CD4-positive, alpha-beta T cell (primary cell): Measurements from ENCODE around the gene LMO7. TPM values are rescaled to one million over a fixed set of nuclear protein-coding genes. Genes with fewer than 3 reads are reported as not detected.

ENCODE experiments used
- ATAC-seq: fragments of 200-7000 bp; cut with Tn5 transposase; one replicate; pipeline ENCODE4 v1.10.0; 2022; ENCODE audit warnings: mild to moderate bottlenecking; ENCODE audit not compliant: poor library complexity
- CTCF ChIA-PET: fragments of 350-600 bp; sonication (Branson Sonifier 250); formaldehyde crosslinking; loops from one replicate; lab custom pipeline; 2021; ENCODE audit warnings: antibody characterized with exemption, inconsistent platforms; lab: Charles Lee
- POLR2A ChIA-PET: fragments of 350-600 bp; sonication (Branson Sonifier 250); formaldehyde crosslinking; loops from one replicate; lab custom pipeline; 2021; ENCODE audit warnings: antibody characterized with exemption, inconsistent platforms; lab: Charles Lee
- DNase-seq, 14 experiments: peaks; one replicate each; pipeline ENCODE4 v3.0.0-alpha.2; 2013 to 2020; ENCODE audit warnings: mixed read lengths in 2 of 14
- H3K27ac ChIP-seq, 2 donors: one replicate each; pipeline versions ENCODE4 v1.5.1 to v1.7.0; 2013; ENCODE audit warnings: low read length in 2 of 2, low read depth in 1 of 2, mild to moderate bottlenecking in 1 of 2
- H3K27me3 ChIP-seq, 2 experiments: 1 replicate in 1 of 2; 2 replicates in 1 of 2; pipeline versions ENCODE4 v1.6.1 to v1.7.0; 2013; ENCODE audit warnings: low read length in 2 of 2, control low read depth in 1 of 2, mild to moderate bottlenecking in 1 of 2, moderate library complexity in 1 of 2; ENCODE audit not compliant: insufficient read depth in 2 of 2, control insufficient read depth in 1 of 2
- H3K36me3 ChIP-seq: one replicate; pipeline ENCODE4 v1.6.1; 2013; ENCODE audit warnings: low read length, control low read depth; ENCODE audit not compliant: insufficient read depth
- H3K4me1 ChIP-seq: one replicate; pipeline ENCODE4 v1.6.1; 2013; ENCODE audit warnings: low read length, control low read depth; ENCODE audit not compliant: insufficient read depth
- H3K4me3 ChIP-seq: one replicate; pipeline ENCODE4 v1.5.1; 2013; ENCODE audit warnings: mild to moderate bottlenecking, low read length, moderate library complexity
- H3K9me3 ChIP-seq, 2 experiments: 1 replicate in 1 of 2; 2 replicates in 1 of 2; pipeline versions ENCODE4 v1.6.1 to v1.7.0; 2013; ENCODE audit warnings: low read length in 2 of 2, mild to moderate bottlenecking in 2 of 2, control low read depth in 1 of 2, moderate library complexity in 1 of 2; ENCODE audit not compliant: control insufficient read depth in 1 of 2, insufficient read depth in 1 of 2
- H3K27ac Mint-ChIP-seq: one replicate; pipeline ENCODE4 v1.8.0; 2020; ENCODE audit warnings: mixed read lengths
- H3K27me3 Mint-ChIP-seq: one replicate; pipeline ENCODE4 v1.8.0; 2021; ENCODE audit warnings: mixed read lengths
- H3K36me3 Mint-ChIP-seq: one replicate; pipeline ENCODE4 v1.8.0; 2021; ENCODE audit warnings: low read depth, mixed read lengths
- H3K4me1 Mint-ChIP-seq: one replicate; pipeline ENCODE4 v1.8.0; 2021; ENCODE audit warnings: low read depth, mixed read lengths
- H3K4me3 Mint-ChIP-seq: one replicate; pipeline ENCODE4 v1.8.0; 2020; ENCODE audit warnings: mild to moderate bottlenecking, mixed read lengths
- H3K9me3 Mint-ChIP-seq: one replicate; pipeline ENCODE4 v1.8.0; 2020; ENCODE audit warnings: mixed read lengths
- intact Hi-C, 2 experiments: fragments of 100-400 bp; cut with DNase I in 1 of 2; cut with micrococcal nuclease in 1 of 2; formaldehyde crosslinking; loops; one replicate each; pipeline versions ENCODE4 v1.15.1 to v1.9.0; 2023 to 2025; cut with DNase I, micrococcal nuclease
- total RNA-seq, 174 experiments: library from RNA in 2 of 174; stranded (reverse) in 2 of 174; gene quantifications; one replicate each; pipeline ENCODE4 v1.2.3 and lab custom pipeline; 2021 to 2026
- TF ChIP-seq, protein P1 (sequence below): fragments of 200-600 bp; IDR thresholded peaks from one replicate; pipeline ENCODE4 v1.8.0; 2022; ENCODE audit warnings: antibody characterized with exemption, mild to moderate bottlenecking

The LMO7 gene
- total RNA-seq, 2 experiments from 2014 or later: 35.2 to 36.3 TPM

DNA sequence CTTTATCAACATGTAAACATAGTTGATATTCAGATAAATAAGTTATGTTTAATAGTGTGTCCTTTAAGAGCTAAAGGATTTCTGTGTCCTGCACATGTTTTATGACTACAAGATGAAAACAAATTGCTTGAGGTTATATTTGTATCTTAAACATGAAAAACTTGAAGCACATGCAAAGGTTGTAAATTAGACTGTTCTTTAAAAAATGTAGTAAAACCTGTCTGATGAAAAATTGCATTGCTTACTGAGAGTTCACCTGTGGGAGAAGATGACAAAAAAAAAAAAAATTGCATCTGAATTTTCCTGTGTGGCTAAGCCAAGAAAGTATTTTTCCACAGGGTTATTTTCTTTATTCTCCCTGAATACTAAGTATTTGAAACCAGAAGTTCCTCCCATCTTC is 25.7 kb upstream of the LMO7 start:
- no peak overlapping the region for H3K27ac ChIP-seq
- CTCF ChIA-PET: no interaction called here
- TF ChIP-seq, protein P1, sequence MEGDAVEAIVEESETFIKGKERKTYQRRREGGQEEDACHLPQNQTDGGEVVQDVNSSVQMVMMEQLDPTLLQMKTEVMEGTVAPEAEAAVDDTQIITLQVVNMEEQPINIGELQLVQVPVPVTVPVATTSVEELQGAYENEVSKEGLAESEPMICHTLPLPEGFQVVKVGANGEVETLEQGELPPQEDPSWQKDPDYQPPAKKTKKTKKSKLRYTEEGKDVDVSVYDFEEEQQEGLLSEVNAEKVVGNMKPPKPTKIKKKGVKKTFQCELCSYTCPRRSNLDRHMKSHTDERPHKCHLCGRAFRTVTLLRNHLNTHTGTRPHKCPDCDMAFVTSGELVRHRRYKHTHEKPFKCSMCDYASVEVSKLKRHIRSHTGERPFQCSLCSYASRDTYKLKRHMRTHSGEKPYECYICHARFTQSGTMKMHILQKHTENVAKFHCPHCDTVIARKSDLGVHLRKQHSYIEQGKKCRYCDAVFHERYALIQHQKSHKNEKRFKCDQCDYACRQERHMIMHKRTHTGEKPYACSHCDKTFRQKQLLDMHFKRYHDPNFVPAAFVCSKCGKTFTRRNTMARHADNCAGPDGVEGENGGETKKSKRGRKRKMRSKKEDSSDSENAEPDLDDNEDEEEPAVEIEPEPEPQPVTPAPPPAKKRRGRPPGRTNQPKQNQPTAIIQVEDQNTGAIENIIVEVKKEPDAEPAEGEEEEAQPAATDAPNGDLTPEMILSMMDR: no peak
- H3K36me3 ChIP-seq: no peaks in the 10 kb centered on the region
- Mint-ChIP-seq H3K27ac (no peak overlapping the region), H3K27me3 (no peaks in the 10 kb centered on the region), H3K4me1 (no peaks in the 10 kb centered on the region), H3K4me3 (no peak overlapping the region), H3K36me3 (peaks cover 34% of the 10 kb centered on the region), H3K9me3 (no peaks in the 10 kb centered on the region)
- POLR2A ChIA-PET: no interaction called here
- H3K27me3 ChIP-seq: no peaks in the 10 kb centered on the region
- H3K4me1 ChIP-seq: no peaks in the 10 kb centered on the region
- H3K9me3 ChIP-seq: no peaks in the 10 kb centered on the region
- no peak overlapping the region for H3K4me3 ChIP-seq
- no peak for DNase-seq
- intact Hi-C loops: no loop called here
- ATAC-seq: no peak

DNA sequence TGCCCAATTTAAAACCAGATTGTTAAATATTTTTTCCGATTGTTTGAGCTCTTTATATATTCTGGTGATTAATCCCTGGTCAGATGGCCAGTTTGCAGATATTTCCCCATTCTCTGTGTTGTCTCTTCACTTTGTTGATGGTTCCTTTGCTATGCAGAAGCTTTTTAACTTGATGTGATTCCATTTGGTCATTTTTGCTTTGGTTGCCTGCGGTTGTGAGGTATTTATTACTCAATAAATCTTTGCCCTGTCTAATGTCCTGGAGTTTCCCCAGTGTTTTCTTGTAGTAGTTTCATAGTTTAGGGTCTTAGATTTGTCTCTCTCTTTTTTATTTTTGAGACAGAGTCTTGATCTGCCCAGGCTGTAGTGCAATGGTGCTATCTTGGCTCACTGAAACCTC is 23.8 kb upstream of the LMO7 start:
- intact Hi-C loops: no loop called here
- Histone ChIP-seq H3K4me1 (no peaks in the 10 kb centered on the region), H3K27ac (no peak overlapping the region), H3K4me3 (no peak overlapping the region), H3K9me3 (no peaks in the 10 kb centered on the region), H3K27me3 (no peaks in the 10 kb centered on the region), H3K36me3 (peaks cover 4% of the 10 kb centered on the region)
- Mint-ChIP-seq H3K27me3 (no peaks in the 10 kb centered on the region), H3K36me3 (peaks cover 23% of the 10 kb centered on the region), H3K27ac (no peak overlapping the region), H3K4me3 (no peak overlapping the region), H3K4me1 (no peaks in the 10 kb centered on the region), H3K9me3 (no peaks in the 10 kb centered on the region)
- ATAC-seq (no peak), DNase-seq (no peak)
- ChIA-PET CTCF (no interaction called here), POLR2A (no interaction called here)
- TF ChIP-seq, protein P1: no peak

DNA sequence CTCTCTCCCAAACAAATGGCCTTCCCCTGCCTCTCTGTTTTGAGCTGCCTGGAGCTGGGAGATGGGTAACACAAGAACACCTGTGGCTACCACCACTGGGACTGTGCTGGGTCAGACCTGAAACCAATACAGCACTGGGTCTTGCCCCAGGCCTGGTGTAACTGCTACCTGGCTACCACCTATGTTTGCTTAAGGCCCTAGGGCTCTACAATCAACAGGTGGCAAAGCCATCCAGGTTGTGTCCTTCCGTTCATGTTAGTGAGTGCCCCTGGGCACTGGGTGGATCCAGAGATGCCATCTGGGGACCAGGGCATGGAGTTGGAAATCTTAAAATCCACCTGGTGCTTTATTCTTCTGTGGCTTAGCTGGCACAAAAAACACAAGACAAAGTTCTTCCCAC is 18.9 kb upstream of the LMO7 start:
- Histone ChIP-seq H3K4me1 (no peaks in the 10 kb centered on the region), H3K27ac (no peak overlapping the region), H3K4me3 (no peak overlapping the region), H3K9me3 (no peaks in the 10 kb centered on the region), H3K36me3 (peaks cover 6% of the 10 kb centered on the region), H3K27me3 (no peaks in the 10 kb centered on the region)
- Mint-ChIP-seq H3K4me3 (no peak overlapping the region), H3K9me3 (no peaks in the 10 kb centered on the region), H3K27me3 (no peaks in the 10 kb centered on the region), H3K4me1 (no peaks in the 10 kb centered on the region), H3K36me3 (peaks cover 12% of the 10 kb centered on the region), H3K27ac (no peak overlapping the region)
- DNase-seq (no peak), ATAC-seq (no peak)
- POLR2A ChIA-PET: no interaction called here
- TF ChIP-seq, protein P1: no peak
- intact Hi-C loops: no loop called here
- CTCF ChIA-PET: no interaction called here
